Activated gamma-delta T cell treated with Interleukin-2 at 50 U/mL for 16 hours (primary cell): ENCODE data around the gene ASIC4.

Experiments
- DNase-seq: peaks from one replicate; pipeline ENCODE4 v3.0.0-alpha.2; 2020

Gene ASIC4

GRCh38 chr2:219537657-219538488 lies 23.6 kb downstream of the ASIC4 start:
- DNase-seq = no peak

- no peak for DNase-seq
Observed at GRCh38 chr2:219538504-219538951, 24.2 kb downstream of the ASIC4 start.

GRCh38 chr2:219538956-219539788 lies 24.9 kb downstream of the ASIC4 start:
- DNase-seq = no peak

- DNase-seq = no peak
Observed at GRCh38 chr2:219539926-219540678, 25.8 kb downstream of the ASIC4 start.

- no peak for DNase-seq
Observed at GRCh38 chr2:219540784-219541504, 26.7 kb downstream of the ASIC4 start.

- DNase-seq = peak; percentile 80
Observed at GRCh38 chr2:219541611-219542180, 27.4 kb downstream of the ASIC4 start.

- DNase-seq = no peak
Observed at GRCh38 chr2:219542931-219543595, 28.8 kb downstream of the ASIC4 start.

- DNase-seq = peak; percentile 86
Observed at GRCh38 chr2:219543596-219544358, 29.5 kb downstream of the ASIC4 start, which contains the start of the genes CHPF and TMEM198. Gene CHPF, minus strand, starts transcription at chr2:219543809. Its CDS starts 271 bp downstream, at chr2:219543538. Gene TMEM198, plus strand, starts transcription at chr2:219544028. Its CDS starts 700 bp downstream, at chr2:219544728.

GRCh38 chr2:219544567-219544966 lies 30.3 kb downstream of the ASIC4 start:
- no peak for DNase-seq

- no peak for DNase-seq
Observed at GRCh38 chr2:219545295-219545942, 31.1 kb downstream of the ASIC4 start.

- DNase-seq = no peak
Observed at GRCh38 chr2:219545943-219546352, 31.7 kb downstream of the ASIC4 start.

- no peak for DNase-seq
Observed at GRCh38 chr2:219547621-219548020, 33.3 kb downstream of the ASIC4 start.

- DNase-seq = no peak
Observed at GRCh38 chr2:219548990-219549389, 34.7 kb downstream of the ASIC4 start.

- DNase-seq = no peak
Observed at GRCh38 chr2:219549619-219550018, 35.3 kb downstream of the ASIC4 start.

GRCh38 chr2:219551441-219552381 lies 37.4 kb downstream of the ASIC4 start:
- DNase-seq = no peak

GRCh38 chr2:219552382-219553167 lies 38.3 kb downstream of the ASIC4 start:
- peak; percentile 71 for DNase-seq

GRCh38 chr2:219553168-219553417 lies 38.8 kb downstream of the ASIC4 start:
- DNase-seq = no peak

- DNase-seq = no peak
Observed at GRCh38 chr2:219553463-219553963, 39.2 kb downstream of the ASIC4 start.
